Stomach smooth muscle (tissue), 2 donors: Measurements from ENCODE around the gene GALNT7.
"Not testable (repeated sequence)": the region's sequence is repeated elsewhere in the genome, so short reads cannot be mapped to it uniquely, and the experiment has no call there.

Source experiments
- H3K27ac ChIP-seq: one replicate; pipeline ENCODE4 v1.7.0; 2013; ENCODE audit warnings: mild to moderate bottlenecking, low read length, inconsistent platforms
- H3K27me3 ChIP-seq, 2 donors: one replicate each; pipeline ENCODE4 v1.7.0; 2013; ENCODE audit warnings: low read length in 2 of 2; ENCODE audit not compliant: insufficient read depth in 2 of 2, control insufficient read depth in 1 of 2
- H3K36me3 ChIP-seq, 2 donors: one replicate each; pipeline ENCODE4 v1.7.0; 2013; ENCODE audit warnings: low read length in 2 of 2; ENCODE audit not compliant: control insufficient read depth in 2 of 2, insufficient read depth in 2 of 2
- H3K4me1 ChIP-seq: one replicate; pipeline ENCODE4 v1.7.0; 2013; ENCODE audit warnings: low read length; ENCODE audit not compliant: control insufficient read depth, insufficient read depth
- H3K4me3 ChIP-seq, 2 donors: one replicate each; pipeline ENCODE4 v1.7.0; 2013; ENCODE audit warnings: low read length in 2 of 2
- H3K9ac ChIP-seq, 2 donors: one replicate each; pipeline ENCODE4 v1.7.0; 2013; ENCODE audit warnings: low read length in 2 of 2, mild to moderate bottlenecking in 1 of 2
- H3K9me3 ChIP-seq, 2 donors: one replicate each; pipeline ENCODE4 v1.7.0; 2013; ENCODE audit warnings: low read length in 2 of 2; ENCODE audit not compliant: control insufficient read depth in 2 of 2
- donor health status: healthy.
- donor health status: Pancreatic carcinoma.

The GALNT7 gene

GRCh38 chr4:173168396-173169177, at the start of gene GALNT7:
GALNT7 (plus strand) TSS chr4:173168811; CDS start chr4:173168836, 25 bp downstream.
- Histone ChIP-seq H3K9me3 (no peaks in the 10 kb centered on the region), H3K36me3 (no peaks in the 10 kb centered on the region), H3K4me1 (no peaks in the 10 kb centered on the region), H3K27ac (peak within 1 kb of the TSS; percentile 81), H3K4me3 (peak within 1 kb of the TSS; percentile 76 to 86), H3K27me3 (no peaks in the 10 kb centered on the region), H3K9ac (peak within 1 kb of the TSS; percentile 63 to 72)

- not testable (repeated sequence) for H3K4me3 ChIP-seq, H3K9me3 ChIP-seq, H3K9ac ChIP-seq, H3K27ac ChIP-seq, H3K27me3 ChIP-seq, H3K36me3 ChIP-seq, H3K4me1 ChIP-seq
Measured at GRCh38 chr4:173118819-173119218, 49.8 kb upstream of the GALNT7 start.

GRCh38 chr4:173119818-173120217, 48.8 kb upstream of the GALNT7 start:
- no peaks in the 10 kb centered on the region for H3K27me3 ChIP-seq
- no peaks in the 10 kb centered on the region for H3K36me3 ChIP-seq
- no peaks in the 10 kb centered on the region for H3K4me1 ChIP-seq
- H3K9me3 ChIP-seq: no peaks in the 10 kb centered on the region
- no peak overlapping the region for H3K9ac ChIP-seq
- no peak overlapping the region for H3K27ac ChIP-seq
- H3K4me3 ChIP-seq: no peak overlapping the region

GRCh38 chr4:173121076-173121561, 47.5 kb upstream of the GALNT7 start:
- Histone ChIP-seq H3K27ac (no peak overlapping the region), H3K9me3 (no peaks in the 10 kb centered on the region), H3K9ac (no peak overlapping the region), H3K27me3 (no peaks in the 10 kb centered on the region), H3K4me1 (no peaks in the 10 kb centered on the region), H3K36me3 (no peaks in the 10 kb centered on the region), H3K4me3 (no peak overlapping the region)

- Histone ChIP-seq H3K9me3 (no peaks in the 10 kb centered on the region), H3K9ac (no peak overlapping the region), H3K36me3 (no peaks in the 10 kb centered on the region), H3K4me3 (no peak overlapping the region), H3K27me3 (no peaks in the 10 kb centered on the region), H3K27ac (no peak overlapping the region), H3K4me1 (no peaks in the 10 kb centered on the region)
Measured at GRCh38 chr4:173124209-173124865, 44.3 kb upstream of the GALNT7 start.

GRCh38 chr4:173125216-173125812, 43.3 kb upstream of the GALNT7 start:
- H3K27me3 ChIP-seq: no peaks in the 10 kb centered on the region
- no peak overlapping the region for H3K27ac ChIP-seq
- H3K9ac ChIP-seq: no peak overlapping the region
- no peaks in the 10 kb centered on the region for H3K36me3 ChIP-seq
- H3K4me1 ChIP-seq: no peaks in the 10 kb centered on the region
- no peak overlapping the region for H3K4me3 ChIP-seq
- no peaks in the 10 kb centered on the region for H3K9me3 ChIP-seq

GRCh38 chr4:173128199-173128890, 40.3 kb upstream of the GALNT7 start:
- no peaks in the 10 kb centered on the region for H3K36me3 ChIP-seq
- no peak overlapping the region for H3K4me3 ChIP-seq
- no peaks in the 10 kb centered on the region for H3K27me3 ChIP-seq
- no peak overlapping the region for H3K27ac ChIP-seq
- no peaks in the 10 kb centered on the region for H3K9me3 ChIP-seq
- no peaks in the 10 kb centered on the region for H3K4me1 ChIP-seq
- H3K9ac ChIP-seq: no peak overlapping the region

GRCh38 chr4:173130687-173131086, 37.9 kb upstream of the GALNT7 start:
- no peaks in the 10 kb centered on the region for H3K9me3 ChIP-seq

GRCh38 chr4:173134426-173134825, 34.2 kb upstream of the GALNT7 start:
- no peaks in the 10 kb centered on the region for H3K27me3 ChIP-seq
- no peak overlapping the region for H3K4me3 ChIP-seq
- H3K36me3 ChIP-seq: no peaks in the 10 kb centered on the region
- no peak overlapping the region for H3K27ac ChIP-seq
- no peaks in the 10 kb centered on the region for H3K4me1 ChIP-seq
- H3K9me3 ChIP-seq: no peaks in the 10 kb centered on the region
- H3K9ac ChIP-seq: no peak overlapping the region

More at GRCh38 chr4:173130687-173131086, 37.9 kb upstream of the GALNT7 start:
- Histone ChIP-seq H3K36me3 (no peaks in the 10 kb centered on the region), H3K4me3 (no peak overlapping the region), H3K9ac (no peak overlapping the region), H3K27me3 (no peaks in the 10 kb centered on the region), H3K27ac (no peak overlapping the region), H3K4me1 (no peaks in the 10 kb centered on the region)

GRCh38 chr4:173135241-173135847, 33.3 kb upstream of the GALNT7 start:
- Histone ChIP-seq H3K36me3 (no peaks in the 10 kb centered on the region), H3K9ac (no peak overlapping the region), H3K4me1 (no peaks in the 10 kb centered on the region), H3K4me3 (no peak overlapping the region), H3K27me3 (no peaks in the 10 kb centered on the region), H3K9me3 (no peaks in the 10 kb centered on the region), H3K27ac (no peak overlapping the region)
